GM13976 (cell line): ENCODE measurements around the gene LRP1B.

Source experiments
- DNase-seq: peaks from one replicate; pipeline ENCODE4 v3.0.0; 2012; ENCODE audit warnings: low spot score
- in situ Hi-C: fragments of 300-500 bp; cut with MboI; formaldehyde crosslinking; loops from one replicate; pipeline ENCODE4 v1.12.0; 2022; ENCODE audit warnings: low sequenced_read_pairs, mixed read lengths, inconsistent platforms; ENCODE audit not compliant: unreplicated experiment
- TF ChIP-seq, protein P1 (sequence below): IDR thresholded peaks from 2 replicates; pipeline ENCODE4 v1.5.1; 2012; ENCODE audit warnings: borderline replicate concordance, mild to moderate bottlenecking; ENCODE audit not compliant: insufficient read depth; ENCODE audit errors: extremely low read depth, missing control alignments, control extremely low read depth

Gene LRP1B

DNA sequence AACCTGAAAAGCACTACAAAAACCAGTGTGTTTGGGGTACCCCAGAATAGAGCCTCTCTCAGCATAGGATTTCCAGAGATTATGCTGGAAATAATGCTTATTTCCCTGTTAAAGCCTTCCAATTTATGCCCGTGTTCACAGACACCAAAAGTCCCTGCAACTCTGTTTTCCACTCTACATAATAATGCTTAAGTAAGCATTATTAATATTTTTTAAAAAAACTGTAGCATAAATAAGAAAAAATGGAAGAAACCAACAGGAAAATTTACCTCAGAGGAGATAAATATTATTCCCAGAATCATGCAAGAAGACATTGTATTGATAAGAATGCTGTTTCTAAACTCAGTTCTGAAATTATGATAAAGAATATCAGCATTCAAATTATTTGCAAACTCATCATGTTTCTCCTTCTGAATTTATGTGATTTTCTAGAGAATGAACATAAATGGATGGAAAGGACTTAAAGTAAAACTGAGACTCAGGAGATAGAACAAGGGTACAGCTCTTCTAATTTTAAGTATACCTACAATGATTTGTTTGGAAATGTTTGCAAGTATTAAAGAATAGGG lies 241.7 kb downstream of the LRP1B start:
- TF ChIP-seq, protein P1, sequence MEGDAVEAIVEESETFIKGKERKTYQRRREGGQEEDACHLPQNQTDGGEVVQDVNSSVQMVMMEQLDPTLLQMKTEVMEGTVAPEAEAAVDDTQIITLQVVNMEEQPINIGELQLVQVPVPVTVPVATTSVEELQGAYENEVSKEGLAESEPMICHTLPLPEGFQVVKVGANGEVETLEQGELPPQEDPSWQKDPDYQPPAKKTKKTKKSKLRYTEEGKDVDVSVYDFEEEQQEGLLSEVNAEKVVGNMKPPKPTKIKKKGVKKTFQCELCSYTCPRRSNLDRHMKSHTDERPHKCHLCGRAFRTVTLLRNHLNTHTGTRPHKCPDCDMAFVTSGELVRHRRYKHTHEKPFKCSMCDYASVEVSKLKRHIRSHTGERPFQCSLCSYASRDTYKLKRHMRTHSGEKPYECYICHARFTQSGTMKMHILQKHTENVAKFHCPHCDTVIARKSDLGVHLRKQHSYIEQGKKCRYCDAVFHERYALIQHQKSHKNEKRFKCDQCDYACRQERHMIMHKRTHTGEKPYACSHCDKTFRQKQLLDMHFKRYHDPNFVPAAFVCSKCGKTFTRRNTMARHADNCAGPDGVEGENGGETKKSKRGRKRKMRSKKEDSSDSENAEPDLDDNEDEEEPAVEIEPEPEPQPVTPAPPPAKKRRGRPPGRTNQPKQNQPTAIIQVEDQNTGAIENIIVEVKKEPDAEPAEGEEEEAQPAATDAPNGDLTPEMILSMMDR = no peak
- DNase-seq = no peak
- in situ Hi-C loops = no loop called here

DNA sequence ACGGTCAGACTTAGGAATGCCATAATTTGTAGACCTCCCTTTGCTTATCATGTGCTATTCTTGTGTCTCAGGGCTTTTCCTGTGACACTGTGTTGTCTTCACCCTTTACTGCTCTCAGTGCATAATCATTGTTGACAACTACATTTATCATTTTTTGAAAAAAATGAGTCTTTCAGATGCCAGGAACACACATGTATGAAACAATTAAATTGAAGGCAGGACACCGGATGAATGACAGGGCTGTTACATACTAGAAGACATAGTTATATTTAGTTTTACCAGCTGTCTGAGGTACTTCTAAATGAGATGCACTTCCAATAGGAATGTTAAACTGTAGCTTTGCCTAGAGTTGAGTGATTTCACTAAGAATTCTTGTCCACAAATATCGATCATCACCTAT lies 243.5 kb downstream of the LRP1B start:
- in situ Hi-C loops = no loop called here
- TF ChIP-seq, protein P1 = no peak
- no peak for DNase-seq

DNA sequence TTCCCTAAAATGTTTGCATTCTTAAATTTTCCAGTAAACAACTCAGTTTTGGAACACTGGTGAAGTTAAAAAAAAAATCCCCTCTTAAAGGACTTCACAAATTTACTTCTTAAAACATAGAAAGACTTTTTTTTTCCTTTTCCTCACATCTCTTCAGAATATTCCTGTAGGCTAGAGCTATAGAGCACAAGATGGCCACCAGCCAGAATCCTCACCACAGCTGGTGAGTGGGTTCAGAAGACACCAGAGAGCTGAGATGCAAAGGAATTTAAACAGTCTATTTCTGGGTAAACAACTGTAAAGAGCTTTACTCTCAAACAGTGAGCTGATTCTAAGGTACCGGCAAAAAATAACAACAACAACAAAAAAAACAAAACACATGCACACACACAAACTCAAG lies 252.8 kb downstream of the LRP1B start:
- no peak for DNase-seq
- TF ChIP-seq, protein P1 = no peak
- in situ Hi-C loops = no loop called here

DNA sequence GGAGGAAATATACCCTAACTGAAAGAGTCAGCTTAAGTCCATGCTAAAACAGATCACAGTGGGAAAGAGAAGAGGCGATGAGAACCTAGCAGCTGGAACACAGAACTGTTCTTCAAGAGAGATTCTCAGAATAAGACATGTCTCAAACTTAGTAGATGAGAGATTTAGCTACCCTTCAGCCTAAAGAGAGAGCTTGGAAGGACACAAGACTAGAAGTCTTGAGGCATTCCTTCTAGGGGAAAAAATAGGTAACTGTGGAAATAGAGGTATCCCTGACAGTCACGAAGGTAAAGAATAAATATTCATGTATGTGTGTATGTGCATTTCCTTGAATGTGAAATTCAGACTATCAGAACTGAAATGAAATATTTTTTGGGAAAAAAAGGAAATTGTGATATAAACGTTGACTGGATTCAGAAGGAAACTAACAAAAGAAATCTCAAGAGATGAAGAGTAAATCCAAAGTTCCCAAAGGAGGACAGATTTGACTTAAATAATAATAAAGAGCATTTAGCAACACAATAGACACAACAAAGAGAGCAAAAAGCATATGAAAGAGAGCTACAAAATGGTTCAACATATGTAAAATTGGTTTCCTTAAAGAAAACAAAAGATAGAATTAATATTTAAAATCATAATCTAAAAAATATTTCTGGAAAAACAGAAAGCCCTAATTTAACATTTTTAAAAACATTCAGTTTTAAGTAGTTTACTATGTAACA lies 258.7 kb downstream of the LRP1B start:
- in situ Hi-C loops = no loop called here
- DNase-seq = no peak
- TF ChIP-seq, protein P1 = no peak

DNA sequence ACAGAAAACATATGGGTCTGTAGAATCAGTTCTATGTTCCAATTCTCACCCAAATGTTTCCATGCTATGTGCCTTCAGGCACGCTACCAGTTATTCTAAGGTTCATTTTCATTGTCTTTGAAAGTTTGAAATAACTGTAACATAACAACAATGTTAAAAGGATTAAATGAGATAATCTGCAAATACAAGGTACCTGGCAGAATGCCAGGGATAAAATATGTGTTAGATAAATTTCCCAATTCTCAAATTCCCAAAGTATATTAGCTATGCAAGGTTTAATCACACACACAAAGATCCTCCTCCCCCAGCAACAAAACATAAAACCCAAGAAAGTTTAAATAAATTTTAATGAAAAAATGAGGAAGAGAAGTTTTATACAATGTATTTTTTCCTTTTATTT lies 261.2 kb downstream of the LRP1B start:
- no peak for DNase-seq
- TF ChIP-seq, protein P1 = no peak
- in situ Hi-C loops = no loop called here

DNA sequence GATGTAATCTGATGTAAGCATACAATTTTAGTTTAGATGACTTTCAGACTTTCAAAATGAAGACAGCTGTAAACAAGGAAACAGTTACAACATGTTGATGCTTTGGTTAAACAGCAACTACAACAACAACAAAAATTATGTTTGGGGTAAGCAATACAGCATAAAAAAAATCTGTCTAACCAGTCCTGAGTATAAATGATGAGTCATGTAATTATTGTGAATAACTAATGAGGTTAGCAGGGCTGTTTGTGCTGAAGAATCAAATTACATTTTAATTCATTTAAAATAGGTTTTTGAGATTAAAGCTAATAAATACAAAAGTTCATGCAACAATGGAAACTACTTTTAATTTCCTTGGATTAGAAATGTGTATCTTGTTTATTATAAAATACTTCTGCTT lies 266.9 kb downstream of the LRP1B start:
- DNase-seq = no peak
- in situ Hi-C loops = no loop called here
- TF ChIP-seq, protein P1 = no peak
